Activated gamma-delta T cell (primary cell): Measurements from ENCODE around the gene GANC.

Experiments used
- DNase-seq: peaks from one replicate; lab custom pipeline; 2025; lab: John Stamatoyannopoulos, UW

The GANC gene

DNA sequence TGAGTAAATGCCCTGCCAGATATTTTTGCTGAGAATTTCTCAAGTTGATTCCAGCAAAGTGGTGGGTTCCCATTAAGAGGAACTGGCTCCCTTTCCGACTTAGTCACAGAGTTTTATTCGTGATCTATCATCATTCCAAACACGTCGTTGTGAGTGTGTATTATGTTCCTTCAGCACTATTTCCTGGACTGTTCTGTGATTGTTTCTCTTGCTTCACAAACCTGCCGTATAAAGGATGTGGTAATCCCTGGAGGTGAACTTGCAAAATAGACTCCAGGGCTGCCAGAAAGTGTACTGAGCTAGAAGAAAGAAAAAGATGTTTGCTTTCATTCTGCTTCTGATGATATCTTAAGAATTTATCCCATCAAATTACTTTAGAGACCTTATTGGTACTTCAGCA lies 71.8 kb downstream of the GANC start:
- DNase-seq = no peak

- no peak for DNase-seq
These were observed 72.5 kb downstream of the GANC start for GRCh38 chr15:42345504-42345903.

DNA sequence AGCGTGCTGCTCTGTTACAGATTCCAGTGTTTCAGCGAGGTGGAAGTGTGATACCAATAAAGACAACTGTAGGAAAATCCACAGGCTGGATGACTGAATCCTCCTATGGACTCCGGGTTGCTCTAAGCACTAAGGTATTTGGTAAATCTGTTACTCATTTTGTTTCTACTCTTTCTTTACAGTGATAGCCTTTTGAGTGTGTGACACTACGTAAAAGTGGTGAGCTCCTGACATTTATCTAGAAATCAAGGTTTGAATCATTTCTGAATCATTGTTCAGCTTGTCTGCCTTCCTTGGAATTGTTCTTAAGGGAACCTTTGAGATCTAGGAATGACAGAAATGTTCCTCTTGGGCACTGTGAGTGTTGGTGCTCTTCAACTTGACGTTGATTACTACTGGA lies 75.1 kb downstream of the GANC start:
- no peak for DNase-seq

GRCh38 chr15:42349186-42349585 lies 76.2 kb downstream of the GANC start:
- no peak for DNase-seq

DNA sequence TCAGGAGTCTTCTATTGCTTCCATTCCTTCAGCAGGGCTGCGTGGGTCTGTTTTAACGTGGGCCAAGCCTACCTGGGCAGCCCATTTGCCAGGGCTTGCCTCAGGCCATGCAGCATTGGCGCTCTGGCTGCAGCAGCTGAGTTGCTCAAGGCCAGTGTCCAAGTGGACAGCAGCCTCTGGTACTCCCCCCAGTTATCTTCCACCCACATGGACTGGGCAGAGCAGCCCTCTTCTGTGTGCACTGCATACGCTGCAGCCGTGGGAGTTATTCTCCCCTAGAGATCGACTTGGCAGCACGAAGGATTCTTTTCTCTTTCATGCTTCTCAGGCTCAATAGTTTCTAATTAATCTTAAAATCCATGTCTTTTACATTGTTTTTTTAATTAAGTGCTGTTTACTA lies 79.4 kb downstream of the GANC start:
- no peak for DNase-seq

GRCh38 chr15:42353061-42353460 lies 80.1 kb downstream of the GANC start:
- no peak for DNase-seq

GRCh38 chr15:42354824-42355223 lies 81.8 kb downstream of the GANC start:
- DNase-seq = no peak

DNA sequence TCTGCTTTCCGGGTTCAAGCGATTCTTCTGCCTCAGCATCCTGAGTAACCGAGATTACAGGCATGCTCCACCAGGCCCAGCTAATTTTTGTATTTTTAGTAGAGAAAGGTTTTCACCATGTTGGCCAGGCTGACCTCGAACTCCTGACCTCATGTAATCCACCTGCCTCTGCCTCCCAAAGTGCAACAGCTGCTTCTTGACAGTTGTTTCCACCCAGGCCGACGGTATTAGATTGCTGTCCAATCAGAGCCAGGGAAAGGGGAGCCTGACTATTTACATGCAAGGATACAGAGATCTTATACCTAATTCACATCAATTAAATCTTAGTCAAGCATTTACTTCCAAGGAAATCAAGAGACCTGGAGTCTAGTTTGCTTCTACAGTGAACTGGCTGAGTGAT lies 82.3 kb downstream of the GANC start:
- DNase-seq = no peak

DNA sequence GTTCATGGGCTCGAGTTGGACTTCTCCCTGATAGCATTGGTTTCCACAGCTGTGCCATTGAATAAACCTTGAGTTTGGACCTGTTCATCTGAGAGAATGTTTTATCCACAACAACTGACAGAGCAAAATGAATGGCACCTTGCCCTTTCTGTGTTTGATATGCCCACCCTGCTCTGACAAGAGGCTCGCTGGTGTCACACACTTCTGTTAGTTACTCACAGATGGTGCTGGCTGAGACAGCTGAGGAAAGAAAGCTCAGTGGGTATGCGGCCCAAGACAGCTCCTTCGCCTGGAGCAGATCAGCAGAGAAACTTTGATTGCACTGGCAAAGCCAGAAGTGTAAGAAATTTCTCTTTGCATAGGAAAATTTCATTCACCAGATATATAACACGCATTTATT lies 83.8 kb downstream of the GANC start:
- no peak for DNase-seq

- no peak for DNase-seq
These were observed 85.1 kb downstream of the GANC start for GRCh38 chr15:42358141-42358540.

- no peak for DNase-seq
These were observed 86.2 kb downstream of the GANC start, which contains the start of gene CAPN3 for GRCh38 chr15:42359249-42359648. TSS of gene CAPN3 (plus strand) at chr15:42359501. CDS start at chr15:42359806, 305 bp downstream.

GRCh38 chr15:42359985-42360384 lies 87.0 kb downstream of the GANC start:
- no peak for DNase-seq

DNA sequence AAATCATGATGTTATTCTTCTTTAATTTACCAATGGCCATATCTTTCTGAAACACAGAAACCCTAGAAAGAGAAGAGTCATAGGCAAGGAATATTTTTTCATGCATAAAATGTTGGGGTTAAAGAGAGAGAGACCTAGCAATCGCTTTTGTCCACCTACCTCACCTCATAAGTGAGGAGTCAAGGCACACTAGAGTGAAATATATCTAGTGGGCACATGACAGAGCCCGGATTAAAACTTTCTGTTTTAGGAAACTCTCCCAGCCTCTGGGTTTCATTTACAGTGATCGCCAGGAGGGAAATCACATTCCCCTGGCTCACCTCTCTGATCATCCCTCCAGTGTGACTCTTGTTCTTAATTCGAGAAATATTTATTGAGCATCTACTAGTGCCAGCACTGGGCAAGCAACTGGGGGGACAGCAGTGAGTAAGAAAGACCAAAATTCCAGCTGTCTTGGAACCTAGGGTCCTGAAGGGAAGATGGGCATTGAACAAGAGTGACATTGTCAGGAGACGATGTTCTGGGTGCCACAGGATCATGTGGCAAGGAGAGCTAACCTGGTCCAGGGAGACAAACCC lies 87.6 kb downstream of the GANC start:
- no peak for DNase-seq

DNA sequence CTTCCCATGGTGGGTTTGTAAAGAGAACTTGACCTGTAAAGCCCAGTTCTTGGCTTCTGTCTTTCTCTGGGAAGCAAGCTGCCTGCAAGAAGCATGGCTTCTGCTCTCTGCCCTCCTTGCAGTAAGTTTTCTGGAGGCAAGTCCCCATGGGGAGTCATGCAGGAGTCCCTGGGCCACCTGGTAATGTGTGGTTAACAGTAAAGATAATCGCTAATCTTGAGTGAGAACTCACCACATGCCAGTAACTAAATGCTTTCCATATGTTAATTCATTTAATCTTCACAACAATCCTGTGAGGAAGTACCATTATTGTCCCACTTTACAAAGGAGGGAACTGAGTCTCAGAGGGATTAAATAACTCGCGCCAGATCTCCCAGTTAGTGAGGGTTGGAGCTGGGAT lies 90.5 kb downstream of the GANC start:
- no peak for DNase-seq

GRCh38 chr15:42363942-42364341 lies 90.9 kb downstream of the GANC start:
- no peak for DNase-seq

DNA sequence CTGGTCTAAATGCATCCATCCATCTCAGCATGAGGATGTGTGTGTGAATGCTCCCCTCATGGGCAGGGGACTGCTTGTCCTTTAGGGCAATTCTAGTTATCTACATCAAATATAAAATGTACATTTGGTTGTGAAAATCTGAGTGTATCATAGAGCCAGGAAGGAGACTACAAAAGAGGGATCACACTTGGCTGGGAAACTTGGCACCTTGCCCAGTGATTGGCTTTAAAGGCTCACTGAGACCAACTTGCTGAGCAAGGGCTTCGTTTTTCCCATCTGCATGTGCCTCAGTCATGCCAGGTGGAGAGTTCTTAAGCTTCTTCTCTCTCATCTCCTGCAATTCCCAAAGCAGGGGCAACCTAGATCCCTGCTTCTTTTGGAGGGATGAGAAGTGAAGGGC lies 91.5 kb downstream of the GANC start:
- DNase-seq = no peak

DNA sequence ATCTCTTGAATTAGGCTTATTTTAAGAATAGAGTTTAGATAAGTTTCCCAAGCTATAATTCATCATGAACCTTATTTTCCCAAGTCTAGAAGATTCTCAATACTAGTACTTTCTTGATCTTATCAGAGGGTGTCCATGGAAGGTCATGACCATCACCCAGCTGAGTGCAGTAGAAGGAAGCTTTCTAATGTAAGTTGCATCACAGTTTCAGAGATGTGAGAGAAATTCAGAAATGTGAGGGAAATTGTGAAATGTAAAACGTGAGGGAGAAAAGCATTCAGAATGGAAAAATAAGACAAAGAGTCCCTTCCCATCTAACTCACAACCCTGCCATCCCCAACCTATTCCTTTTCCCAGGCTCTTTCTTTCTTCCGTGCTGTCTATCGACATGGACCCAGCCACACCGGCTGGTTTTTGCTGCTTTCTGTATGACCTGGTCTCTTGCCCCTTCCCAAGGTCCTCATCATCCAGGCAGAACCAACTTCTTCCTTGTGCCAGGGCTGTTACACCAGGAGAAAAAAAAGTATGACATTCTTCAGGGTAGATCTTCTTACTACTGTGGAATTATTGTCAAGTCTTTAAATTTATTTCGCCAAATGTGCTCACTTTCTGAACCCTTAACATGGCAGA lies 93.0 kb downstream of the GANC start:
- DNase-seq = no peak

DNA sequence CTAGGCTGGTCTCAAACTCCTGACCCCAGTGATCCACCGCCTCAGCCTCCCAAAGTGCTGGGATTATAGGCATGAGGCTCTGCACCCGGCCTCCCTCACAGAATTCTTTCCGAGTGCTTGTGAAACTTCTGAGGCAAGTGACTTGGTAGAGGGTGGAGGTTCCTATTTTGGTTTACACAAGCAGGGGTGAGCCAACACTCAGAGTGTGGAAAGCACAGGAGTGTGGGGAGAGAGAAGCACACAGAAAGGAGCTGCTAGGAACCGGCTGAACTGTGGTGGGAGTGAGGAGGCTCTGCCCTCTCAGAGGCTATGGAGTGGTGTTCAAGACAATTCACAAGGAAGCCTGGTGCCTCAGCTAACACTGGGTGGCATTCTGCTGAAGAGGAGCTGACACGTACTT lies 94.0 kb downstream of the GANC start:
- DNase-seq = no peak

- DNase-seq = no peak
These were observed 95.1 kb downstream of the GANC start for GRCh38 chr15:42368096-42368495.

DNA sequence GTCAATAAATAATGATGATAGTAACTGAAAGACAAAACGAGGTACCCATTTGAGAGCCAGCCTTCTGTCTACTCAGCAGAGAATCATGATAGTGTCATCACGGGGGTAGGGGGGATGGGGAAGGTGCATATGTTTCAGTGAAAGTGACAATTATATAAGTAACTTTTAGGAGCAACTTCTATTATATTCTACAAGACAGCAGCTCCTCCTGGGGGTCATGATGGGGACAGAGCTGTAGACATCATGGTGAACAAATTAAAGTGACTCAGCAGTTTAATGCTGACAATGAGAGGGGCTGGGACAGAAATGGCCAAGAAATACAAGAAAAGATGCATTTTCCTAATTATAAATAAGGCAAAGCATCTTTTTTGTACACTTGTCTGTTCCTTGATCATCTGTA lies 98.1 kb downstream of the GANC start:
- DNase-seq = no peak

DNA sequence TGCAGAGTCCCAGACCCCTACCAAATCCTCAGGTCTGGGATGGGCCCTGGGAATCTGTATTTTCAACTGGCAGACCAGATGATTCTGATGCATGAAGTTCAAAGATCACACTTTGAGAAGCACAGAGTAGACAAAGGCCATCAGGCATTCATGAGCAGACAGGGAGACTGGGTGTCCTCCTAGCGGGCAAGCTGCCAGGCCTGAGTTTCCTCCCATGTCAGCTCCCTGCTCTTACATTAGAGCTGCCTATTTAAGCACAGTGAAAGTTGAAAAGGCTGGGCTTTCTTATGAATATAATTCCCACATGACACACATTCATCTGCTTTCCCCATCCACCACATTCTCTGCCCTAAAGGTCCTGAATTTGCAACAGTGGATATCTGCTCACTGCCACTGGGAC lies 100.3 kb downstream of the GANC start:
- DNase-seq = no peak

GRCh38 chr15:42373936-42374335 lies 100.9 kb downstream of the GANC start:
- no peak for DNase-seq

DNA sequence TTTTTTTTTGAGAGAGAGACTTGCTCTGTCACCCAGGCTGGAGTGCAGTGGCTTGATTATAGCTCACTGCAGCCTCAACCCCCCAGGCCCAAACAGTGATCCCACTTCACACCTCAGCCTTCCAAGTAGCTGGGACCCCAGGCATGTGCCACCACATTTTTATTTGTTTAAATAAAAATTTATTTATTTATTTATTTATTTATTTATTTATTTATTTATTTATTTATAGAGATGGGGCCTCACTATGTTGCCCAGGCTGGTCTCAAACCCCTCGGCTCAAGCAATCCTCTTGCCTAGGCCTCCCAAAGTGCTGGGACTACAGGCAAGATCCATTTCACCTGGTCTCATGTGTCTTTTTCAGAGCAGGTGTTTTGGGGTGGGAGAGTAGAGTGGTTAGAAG lies 101.8 kb downstream of the GANC start:
- DNase-seq = no peak

GRCh38 chr15:42375252-42375651 lies 102.3 kb downstream of the GANC start:
- no peak for DNase-seq
